Activated CD8-positive, alpha-beta memory T cell treated with anti-CD3 and anti-CD28 coated beads, Interleukin-2, amount 50 U/mL, for 48 hours (primary cell): ENCODE data around the gene APLP2.

ENCODE experiments used
- DNase-seq: peaks from one replicate; pipeline ENCODE4 v3.0.0-alpha.2; 2020

The APLP2 gene

DNA sequence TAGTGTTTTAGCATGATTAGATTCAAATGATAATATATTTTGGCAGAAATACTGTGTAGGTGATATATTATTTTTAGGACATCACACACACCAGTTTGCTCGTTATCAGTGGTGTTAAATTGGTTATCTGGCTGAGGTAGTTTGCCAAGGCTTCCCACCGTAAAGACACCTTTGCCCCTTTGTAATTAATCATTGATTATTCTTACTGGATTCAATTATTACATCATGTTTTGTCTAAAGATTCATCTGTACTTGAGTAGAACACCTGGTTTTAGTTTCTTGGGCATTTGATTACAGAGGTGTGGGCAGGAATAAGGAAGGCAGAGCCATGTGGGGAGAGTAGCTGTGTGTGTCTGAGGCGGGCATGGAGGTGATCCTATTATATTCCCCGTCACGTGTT, 50.4 kb downstream of the APLP2 start:
- no peak for DNase-seq

DNA sequence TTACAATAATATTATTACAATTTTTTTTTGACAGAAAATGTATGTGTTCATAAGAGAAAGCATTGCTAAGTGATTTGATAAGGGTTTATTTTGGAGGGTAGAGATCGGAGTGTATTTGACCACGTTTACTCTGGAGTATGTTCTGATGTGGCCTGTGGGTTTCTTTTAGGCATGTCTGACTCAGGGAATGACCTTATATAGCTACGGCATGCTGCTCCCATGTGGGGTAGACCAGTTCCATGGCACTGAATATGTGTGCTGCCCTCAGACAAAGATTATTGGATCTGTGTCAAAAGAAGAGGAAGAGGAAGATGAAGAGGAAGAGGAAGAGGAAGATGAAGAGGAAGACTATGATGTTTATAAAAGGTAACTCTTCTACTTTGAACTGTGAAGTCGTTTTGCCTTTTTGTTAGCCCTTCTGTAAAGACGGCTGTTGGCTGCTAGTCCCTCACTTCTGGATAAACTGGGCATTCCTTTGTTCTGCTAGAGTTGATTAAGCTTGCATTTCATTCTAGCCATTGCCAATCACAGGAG, 51.8 kb downstream of the APLP2 start:
- DNase-seq, result no peak

DNA sequence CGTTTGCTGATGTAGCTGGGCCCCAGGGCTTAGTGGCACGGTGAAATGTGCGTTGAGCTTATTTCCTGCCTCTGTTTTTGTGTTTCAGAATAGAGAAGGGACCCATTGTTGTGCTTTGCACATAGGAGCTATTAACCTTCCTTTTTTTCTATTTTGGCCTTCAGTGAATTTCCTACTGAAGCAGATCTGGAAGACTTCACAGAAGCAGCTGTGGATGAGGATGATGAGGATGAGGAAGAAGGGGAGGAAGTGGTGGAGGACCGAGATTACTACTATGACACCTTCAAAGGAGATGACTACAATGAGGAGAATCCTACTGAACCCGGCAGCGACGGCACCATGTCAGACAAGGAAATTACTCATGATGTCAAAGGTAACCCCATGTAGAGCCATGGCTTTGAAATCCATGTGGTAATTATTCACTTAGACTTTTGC, 52.5 kb downstream of the APLP2 start:
- DNase-seq, result no peak

DNA sequence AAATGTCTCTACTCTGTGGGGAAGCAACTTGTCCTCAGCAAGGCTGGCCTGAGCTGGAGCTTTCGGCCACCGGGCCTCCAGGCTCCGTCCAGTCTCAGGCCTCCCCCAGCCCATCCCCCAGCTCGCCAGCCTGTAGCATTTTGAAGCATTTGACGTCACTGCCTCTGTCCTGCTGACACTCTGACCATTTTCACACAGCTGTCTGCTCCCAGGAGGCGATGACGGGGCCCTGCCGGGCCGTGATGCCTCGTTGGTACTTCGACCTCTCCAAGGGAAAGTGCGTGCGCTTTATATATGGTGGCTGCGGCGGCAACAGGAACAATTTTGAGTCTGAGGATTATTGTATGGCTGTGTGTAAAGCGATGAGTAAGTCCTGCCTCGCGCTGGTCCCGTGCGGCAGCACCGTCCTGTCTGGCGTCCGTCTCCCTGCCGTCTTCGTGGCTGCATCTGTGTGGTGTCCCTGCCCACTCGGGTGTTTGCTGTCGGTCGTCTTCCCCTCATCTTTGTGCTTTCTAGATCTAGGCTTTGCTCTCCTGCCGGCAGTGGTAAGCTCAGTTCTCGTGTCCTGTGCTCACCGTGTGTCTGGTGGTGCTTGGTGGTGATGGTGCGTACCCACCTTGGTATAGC, 53.8 kb downstream of the APLP2 start:
- no peak for DNase-seq

DNA sequence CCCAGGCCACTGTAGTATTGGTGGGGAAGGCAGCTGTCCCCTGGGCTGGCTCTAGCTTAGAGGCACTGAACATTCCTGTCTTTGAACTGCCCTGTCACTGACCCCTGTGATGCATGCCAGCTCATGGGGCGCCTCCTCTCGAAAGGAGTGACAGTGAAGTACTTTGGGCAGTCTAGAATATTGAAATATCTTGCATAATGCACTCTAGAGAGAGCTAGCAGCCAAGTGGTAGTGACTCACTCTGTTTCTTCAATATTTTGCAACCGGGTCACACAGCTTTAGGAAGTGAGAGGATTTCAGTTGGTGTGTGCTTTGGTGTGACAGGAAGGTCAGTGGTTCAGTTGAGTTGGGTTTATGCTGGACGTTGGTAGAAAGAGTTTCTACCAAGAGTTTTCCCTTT, 54.4 kb downstream of the APLP2 start:
- no peak for DNase-seq

DNA sequence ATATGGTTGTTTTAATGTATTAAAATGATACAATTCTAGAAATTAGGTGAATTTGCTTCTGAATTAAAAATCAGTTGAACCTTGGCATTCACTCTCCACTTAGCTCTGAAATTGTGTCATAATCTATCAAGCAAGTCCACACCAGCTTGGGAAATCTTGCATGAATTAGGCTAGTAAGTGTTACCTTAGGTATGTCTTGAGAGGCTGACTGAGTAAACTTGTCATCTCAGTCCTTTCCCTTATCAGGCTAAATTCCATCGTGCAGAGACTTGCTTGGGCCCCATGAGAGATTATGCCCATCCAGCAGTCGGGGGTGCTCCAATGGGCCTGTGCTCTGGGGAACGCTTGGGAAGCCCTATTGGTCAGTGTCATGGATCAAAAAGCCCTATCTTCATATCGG, 55.9 kb downstream of the APLP2 start:
- no peak for DNase-seq

DNA sequence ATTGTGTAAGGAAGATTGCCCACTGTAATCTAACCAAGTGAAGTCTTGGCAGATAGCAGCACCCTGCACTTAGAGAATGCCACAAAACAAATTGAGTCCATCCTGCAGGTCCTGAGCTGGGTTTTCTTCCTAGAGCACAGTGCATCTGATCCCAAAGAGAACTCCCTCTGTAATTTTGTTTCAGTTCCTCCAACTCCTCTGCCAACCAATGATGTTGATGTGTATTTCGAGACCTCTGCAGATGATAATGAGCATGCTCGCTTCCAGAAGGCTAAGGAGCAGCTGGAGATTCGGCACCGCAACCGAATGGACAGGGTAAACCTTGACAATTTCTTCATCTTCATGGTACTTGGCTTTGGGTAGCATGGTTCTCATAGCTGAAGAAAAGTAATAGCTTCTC, 56.8 kb downstream of the APLP2 start:
- no peak for DNase-seq

DNA sequence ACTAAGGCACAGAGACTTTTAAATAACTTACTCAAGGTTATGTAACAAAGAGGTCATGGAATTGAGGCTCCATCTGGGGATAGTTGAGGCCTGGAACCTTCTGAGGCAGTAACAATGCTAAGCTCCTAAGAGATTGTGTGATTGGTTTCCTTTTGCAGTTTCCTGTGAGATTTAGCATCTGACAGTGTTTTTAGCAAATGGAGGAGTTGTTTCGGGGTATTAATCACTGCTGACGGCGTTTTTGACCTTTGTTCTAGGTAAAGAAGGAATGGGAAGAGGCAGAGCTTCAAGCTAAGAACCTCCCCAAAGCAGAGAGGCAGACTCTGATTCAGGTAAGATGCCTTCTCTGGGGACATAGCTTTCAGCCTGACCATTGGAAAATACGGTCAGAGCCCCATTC, 57.8 kb downstream of the APLP2 start:
- DNase-seq, result no peak

DNA sequence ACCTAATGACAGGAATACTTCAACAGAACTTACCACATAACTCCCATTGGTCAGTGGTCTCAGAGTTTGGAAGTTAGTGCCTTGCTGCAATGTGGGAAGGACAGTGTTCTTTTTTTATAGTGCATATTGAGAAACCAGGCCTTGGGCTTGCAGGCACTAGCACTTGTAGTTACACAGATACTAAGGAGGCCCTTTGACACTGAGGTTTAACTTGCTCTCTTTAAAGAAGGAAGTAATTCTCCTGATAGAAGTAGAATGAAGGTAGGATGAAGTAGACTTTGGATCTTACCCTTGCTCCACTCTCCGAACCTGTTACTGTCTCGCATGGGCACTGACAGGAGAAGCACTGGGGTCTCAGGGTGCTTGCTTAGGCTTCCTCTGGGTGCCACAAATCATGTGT, 58.9 kb downstream of the APLP2 start:
- no peak for DNase-seq

DNA sequence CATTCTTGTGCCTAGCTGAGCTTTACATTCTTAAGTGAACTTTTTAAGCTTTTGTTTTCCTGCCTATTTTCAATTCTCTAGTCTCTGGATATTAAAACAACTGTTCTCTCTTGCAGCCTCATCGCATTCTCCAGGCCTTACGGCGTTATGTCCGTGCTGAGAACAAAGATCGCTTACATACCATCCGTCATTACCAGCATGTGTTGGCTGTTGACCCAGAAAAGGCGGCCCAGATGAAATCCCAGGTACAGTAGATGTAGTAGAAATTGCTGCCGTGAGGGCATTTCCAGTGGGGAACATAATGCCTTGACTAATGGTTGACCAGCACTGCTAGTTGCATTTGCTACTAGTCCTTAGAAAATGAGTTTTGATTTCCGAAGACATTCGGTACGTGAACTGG, 60.2 kb downstream of the APLP2 start:
- DNase-seq, result no peak

DNA sequence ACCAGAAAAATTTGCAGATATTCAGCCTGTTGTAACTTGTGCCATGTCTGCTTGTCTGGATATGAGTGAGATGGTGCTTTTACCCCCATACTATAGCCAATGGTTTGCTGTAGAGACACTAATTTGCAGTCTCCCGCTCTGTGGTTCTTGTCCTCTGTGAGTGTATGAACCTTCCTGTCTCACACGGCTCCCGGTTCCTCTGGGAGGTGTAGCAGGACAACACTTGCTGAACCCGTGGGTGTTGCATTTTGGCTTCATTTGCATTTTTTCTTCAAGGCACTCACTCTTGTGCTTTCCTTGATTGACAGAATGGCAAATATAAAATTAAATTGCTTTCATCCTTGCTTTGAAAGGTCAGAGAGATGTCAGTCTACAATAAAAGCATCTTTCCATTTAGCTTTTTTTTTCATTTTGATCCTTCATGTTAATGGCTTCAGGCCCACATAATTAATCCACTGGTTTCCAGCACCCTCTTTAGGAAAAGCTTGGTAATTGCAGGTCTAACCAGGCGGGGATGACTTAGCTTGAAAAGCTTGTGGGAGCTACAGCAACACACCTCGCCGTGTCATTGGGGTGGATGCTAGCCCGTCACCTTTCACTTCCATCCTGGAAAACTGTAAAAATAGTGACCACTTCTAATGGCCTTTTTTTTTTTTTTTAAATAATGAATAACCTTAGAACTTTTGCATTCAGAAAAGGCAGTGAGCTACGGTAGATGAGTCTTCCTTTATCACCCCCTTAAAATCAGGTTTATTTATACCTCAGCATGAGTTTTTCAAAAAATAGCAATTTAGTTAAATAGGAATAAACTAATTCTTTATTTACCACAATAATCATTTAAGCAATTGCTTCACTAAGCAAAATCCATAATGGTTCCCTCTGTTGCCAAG, 62.5 kb downstream of the APLP2 start:
- no peak for DNase-seq

DNA sequence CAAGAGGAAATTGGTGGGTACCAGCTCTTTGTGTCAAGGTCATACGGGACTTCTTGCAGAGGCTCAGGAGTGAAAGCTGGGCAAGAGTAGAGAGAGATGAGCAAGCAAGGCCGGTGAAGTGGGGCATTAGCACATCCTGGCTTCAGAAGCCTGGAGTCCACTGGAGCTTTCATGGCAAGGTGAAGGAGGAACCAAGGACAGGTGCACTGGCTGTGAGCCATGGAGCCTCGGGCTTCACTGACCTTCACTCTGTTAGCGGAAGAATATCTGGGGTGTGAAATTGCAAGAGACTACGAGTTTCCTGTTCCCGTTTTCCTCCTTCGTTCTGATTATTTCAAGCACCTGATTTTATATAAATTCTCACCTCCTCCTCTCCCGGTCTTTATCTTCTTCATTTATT, 64.0 kb downstream of the APLP2 start:
- DNase-seq, result no peak

DNA sequence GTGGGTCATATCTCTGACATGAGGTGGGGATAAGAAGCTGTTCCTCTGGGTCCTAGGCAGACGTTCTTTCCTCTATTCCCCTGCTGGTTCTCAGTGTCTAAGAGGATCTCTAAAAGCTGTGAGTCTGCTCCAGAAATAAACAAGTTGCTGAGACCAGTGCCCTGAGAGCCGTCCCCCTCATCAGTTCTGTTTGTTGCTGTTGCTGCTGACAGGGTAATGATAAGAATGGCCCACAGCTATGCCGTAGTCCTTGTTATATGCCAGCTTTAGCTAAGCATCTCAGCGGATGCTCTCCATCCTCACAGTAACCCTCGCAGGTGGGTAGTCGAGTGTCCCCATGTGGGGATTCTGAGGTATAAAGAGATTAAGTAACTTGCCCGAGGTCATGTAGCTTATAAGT, 66.4 kb downstream of the APLP2 start:
- DNase-seq, result no peak

DNA sequence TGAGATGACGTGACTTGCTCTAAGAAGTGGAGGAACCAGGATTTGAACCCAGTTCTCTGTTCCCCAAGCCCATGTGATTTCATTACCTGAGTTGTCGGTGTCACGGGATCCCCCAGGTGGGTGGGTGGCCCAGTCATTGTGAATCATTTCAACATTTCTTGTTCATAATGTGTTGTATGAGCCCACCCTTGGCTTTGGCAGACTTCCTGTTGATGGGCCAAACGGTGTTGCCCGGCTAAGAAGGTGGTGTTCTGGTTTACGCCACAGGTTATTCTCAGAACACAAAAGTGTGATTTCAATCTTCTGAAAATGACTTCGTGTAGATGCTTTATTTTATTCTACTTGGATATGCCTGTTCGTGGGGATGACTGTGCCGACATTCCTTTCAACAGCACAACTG, 68.3 kb downstream of the APLP2 start:
- no peak for DNase-seq

DNA sequence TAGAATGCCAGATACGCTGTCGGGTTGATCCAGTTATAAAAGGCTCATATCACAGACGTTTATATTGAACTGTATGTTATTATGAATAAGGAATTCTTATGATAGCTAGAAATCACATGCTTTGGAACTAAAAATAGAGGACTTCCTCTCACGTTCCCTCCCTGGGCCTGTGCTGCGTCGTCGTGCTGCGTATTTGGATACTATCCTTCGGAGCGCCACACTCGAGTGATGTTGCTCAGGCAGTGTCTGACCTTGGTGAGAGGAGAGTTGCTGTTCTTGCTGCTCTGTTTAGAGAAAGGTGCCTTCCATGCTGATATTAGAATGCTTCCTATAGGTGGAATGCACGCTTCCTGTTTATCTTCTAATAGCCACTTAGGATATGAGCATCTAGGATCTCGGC, 69.7 kb downstream of the APLP2 start:
- no peak for DNase-seq

DNA sequence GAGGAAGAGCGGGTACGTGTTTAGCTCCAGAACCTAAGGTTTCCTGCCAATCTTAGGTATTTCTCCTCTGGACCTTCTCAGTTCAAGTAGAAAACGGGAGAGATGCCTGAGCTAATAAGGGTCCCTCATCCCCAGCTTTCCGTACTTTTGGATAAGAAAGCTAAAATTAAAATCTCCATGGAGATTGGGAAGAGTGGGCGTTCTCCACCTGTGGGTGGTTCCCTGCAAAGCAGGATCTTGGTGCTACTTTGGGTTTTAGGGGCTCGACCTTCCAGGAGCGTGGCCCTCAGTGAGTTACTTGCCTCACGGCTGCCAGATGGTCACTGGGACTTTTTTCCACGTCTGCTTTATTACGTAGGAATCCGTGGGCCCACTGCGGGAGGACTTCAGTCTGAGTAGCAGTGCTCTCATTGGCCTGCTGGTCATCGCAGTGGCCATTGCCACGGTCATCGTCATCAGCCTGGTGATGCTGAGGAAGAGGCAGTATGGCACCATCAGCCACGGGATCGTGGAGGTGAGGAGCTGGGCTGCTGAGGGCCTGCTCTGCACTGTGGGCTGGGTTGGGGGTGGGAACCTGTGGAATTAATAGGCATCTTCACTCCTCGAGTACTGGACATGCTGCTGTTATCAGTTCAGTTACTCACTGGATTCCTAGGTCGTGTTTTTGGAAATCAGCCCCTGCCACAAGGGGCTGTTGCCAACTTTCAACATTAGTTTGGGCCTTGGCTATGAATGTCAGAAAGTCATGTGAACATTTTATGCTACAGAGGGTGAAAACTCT, 72.1 kb downstream of the APLP2 start:
- DNase-seq, result no peak

DNA sequence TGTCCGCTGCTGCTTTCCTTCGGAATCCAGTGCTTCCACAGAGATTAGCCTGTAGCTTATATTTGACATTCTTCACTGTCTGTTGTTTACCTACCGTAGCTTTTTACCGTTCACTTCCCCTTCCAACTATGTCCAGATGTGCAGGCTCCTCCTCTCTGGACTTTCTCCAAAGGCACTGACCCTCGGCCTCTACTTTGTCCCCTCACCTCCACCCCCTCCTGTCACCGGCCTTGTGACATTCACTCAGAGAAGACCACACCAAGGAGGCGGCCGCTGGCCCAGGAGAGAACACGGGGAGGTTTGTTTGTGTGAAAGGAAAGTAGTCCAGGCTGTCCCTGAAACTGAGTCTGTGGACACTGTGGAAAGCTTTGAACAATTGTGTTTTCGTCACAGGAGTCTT, 74.4 kb downstream of the APLP2 start:
- DNase-seq, result no peak

DNA sequence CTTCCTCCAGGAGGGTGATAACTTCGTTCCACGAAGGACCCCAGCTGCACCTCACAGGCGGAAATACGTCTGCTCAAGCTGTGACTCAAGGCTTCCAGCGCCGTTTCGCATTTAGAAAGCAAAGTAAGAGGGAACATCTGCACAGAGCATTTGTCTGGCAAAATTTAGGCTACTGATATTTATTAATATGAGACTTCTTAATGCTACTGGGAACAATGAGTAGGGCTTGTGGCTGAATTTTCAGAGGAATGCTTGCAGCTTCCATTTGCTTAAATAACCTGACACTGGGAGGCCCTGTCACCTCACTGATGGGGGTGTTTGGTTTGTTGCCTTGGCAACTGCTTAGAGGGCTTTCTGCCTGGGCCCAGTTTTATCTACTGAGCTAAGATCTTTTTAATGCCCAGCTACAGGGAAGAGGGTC, 75.2 kb downstream of the APLP2 start:
- no peak for DNase-seq

DNA sequence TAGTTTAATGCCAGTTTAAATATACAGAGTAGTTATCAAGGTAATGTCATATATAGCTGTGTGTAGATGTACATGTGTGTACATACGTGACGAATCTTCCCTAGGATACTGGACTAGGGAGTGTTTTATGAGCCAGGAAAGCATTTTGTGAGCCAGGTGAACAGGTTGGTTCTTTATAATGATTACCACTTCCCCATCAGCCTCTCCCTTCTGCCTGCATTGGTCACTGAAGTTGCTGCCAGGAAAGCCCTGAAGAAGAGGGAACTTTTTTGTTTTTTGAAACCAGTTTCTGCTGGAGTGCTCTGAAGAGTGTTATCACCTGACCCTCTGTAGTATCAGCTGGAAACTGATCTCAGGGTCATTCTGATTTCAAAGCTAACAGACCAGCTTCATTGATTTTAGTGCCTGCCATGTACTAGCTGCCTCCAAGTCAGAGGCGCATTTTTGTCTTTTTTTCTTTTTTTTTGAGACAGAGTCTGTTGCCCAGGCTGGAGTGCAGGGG, 75.7 kb downstream of the APLP2 start:
- no peak for DNase-seq

DNA sequence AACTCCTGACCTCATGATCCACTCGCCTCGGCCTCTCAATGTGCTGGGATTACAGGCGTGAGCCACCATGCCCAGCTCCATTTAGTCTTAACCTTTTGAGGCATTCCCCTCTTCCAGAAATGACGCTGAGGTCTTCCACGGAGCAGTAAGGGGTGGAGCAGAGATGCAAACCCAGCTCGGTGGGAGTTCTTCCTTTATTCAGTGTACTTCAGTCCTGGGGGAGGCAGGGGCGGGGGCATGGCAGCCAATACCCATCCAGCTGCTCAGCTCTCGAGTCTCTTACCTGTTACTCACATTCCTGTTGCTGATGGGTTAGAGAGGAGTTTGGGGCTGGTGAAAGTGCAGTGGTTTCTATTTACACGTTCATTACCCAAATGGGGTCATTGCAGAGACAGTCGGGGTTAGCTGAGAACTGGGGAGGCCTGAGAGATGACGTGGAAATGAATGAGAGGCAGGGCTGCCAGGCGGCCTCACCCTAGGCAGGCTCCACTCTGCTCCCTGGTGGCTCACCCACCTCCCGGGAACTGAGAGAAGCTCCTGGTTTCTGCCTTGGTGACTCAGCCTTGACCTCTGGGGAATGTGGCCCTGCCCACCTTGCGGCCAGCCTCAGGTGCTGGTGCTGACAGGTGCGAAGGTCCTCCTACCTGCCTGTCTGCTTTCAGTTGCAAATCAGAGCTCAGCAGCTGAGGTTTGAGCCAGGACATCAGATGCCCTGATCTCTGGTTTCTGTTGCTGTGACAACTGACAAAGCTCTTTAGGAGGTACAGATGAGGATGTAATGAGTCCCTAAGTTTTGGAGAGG, 76.5 kb downstream of the APLP2 start:
- no peak for DNase-seq

DNA sequence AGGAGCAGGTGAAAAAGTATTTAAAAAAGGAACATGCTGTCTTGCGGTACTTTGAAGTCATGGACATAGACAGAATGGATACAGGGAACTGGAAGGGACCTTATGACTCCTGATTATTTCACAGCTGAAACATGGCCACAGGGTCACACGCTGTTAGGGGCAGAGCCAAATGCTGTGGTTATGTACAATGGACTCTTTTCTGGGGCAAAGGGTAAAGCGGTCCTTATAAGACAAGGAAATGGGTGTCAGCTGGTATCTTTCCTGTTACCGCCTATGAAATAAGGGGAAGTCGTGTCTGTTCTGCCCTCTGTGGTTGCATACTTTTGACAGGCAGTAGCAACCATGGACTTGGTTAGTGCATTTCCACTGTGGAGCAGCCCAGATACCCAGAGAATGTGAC, 77.1 kb downstream of the APLP2 start:
- no peak for DNase-seq

DNA sequence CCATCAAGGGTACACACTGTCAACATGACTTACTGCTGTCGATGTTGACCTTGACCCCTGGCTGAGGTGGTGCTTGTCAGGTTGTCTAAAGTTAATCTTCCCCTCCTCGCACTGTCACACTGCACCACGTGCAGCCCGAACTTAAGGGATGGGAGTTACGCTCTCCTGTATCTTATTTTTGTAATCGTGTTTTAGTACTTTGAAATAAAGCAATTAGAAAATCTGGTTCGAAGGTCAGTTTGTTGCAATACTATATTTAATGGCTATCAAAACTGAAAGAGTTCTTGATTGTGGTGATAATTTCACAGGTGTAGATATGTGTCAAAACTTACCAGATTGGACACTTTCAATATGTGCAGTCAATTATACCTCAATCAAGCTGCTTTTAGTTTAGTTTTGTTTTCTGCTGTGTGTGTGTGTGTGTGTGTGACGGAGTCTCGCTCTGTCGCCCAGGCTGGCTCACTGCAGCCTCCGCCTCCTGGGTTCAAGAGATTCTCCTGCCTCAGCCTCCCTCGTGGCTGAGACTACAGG, 79.2 kb downstream of the APLP2 start:
- no peak for DNase-seq
